SIG-M5 treated with dmso at 0.1 percent for 504 hours (cell line): ENCODE results near the gene P2RX2.

Experiments
- DNase-seq: peaks from one replicate; lab custom pipeline; 2025; ENCODE audit not compliant: unreplicated experiment; lab: John Stamatoyannopoulos, UW

The P2RX2 gene

DNA sequence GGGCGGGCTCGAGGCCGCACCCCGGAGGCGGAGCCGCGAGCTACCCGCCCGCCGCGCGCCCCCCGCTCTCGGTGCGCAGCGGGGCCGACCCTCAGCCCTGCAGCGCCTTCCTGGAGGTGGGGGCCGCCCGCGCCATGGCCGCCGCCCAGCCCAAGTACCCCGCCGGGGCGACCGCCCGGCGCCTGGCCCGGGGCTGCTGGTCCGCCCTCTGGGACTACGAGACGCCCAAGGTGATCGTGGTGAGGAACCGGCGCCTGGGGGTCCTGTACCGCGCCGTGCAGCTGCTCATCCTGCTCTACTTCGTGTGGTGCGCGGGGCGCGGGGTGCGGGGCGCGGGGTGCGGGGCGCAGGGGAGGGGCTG is at the start of gene P2RX2:
Gene P2RX2 (plus strand): TSS at position 94 of the 361 bp plus-strand sequence. CDS start 41 bp downstream, at position 135.
- no peak for DNase-seq

DNA sequence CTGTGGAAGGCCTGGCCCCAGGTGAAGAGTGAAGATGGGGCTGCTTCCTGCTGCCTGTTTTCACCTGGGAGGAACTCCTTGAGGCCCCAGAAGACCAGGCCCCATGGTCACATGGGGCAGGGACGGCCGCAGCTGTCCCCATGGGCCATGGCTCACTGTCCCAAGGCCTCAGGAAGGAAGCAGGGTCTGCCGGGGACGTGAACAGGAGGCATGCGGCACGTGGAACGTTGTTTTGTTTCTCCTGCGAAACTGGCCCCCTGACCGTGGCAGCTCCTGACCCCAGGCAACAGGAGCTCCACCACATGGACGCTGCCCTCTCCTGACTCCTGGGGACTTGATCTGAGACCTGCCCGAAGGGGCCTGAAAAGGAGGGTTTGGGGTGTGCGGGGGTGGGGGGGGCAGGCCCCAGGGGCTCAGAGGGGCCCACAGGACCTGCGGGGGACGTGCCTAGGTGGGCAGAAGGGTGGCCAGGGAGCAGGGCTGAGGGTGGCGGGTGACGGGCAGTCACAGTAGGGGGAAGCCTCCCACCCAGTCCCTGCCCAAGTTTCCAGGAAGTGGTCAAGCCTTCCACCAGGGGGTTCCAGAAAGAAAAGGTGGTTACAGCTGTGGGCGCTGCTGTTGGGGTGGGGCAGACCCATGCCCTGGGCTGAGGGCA is 49.6 kb upstream of the P2RX2 start:
- DNase-seq: no peak

DNA sequence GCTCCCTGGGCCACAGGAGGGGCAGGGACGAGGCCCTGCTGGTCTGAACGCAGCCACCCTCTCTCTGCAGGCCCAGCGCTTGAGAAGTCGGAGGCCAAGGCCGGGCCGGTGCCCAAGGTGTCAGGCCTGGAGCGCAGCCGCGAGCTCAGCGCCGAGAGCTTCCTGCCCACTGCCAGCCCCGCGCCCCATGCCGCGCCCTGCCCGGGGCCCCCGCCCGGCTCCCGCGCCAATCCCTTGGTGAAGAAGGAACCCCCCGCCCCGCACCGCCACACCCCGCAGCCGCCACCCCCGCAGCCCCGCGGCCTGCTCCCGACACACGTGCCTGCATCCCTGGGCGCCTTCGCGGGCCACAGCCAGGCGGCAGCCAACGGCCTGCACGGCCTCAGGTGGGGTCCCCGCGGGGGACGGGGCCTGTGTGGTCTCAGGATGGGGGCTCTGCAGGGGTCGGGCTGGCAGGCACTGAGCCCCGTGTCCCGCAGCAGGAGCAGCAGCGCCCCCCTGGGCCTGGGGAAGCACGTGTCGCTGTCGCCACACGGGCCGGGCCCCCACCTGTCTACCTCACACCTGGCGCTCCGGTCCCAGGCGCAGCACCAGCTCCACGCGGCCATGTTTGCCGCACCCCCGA is 48.6 kb upstream of the P2RX2 start:
- DNase-seq: no peak

DNA sequence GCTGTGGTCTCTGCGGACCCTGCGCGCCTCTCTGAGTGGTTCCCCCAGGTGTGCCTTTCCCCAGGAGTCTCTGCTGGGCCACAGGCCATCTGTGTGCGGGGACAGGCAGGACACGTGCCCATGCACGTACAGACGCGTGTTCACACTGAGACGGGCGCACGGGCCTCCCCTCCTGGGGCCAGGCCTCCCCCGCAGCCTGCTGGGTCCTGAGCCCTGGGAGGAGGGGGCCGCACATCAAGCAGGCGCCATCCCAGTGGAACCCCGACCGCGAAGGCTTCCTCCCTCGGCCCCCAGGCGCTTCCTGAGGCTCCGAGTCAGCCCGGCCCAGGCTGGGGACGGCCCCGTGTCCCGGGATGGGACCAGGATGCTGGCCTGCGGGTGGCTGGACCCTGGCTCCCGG is 47.9 kb upstream of the P2RX2 start:
- no peak for DNase-seq

DNA sequence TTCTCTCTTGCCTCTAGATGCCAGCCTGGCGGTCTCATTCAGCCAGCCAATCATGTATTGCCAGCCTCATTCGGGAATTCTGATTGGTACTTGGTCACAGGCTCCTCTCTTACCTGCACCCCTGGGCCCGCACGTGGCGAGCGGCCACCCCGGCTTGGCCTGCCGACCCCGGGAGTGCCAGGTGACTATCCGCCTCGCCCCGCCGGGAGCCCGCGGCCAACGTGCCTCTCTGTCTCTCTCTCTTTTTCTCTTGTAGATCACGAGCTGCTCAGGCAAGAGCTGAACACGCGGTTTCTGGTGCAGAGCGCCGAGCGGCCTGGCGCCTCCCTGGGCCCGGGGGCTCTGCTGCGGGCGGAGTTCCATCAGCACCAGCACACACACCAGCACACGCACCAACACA is 47.5 kb upstream of the P2RX2 start:
- no peak for DNase-seq

DNA sequence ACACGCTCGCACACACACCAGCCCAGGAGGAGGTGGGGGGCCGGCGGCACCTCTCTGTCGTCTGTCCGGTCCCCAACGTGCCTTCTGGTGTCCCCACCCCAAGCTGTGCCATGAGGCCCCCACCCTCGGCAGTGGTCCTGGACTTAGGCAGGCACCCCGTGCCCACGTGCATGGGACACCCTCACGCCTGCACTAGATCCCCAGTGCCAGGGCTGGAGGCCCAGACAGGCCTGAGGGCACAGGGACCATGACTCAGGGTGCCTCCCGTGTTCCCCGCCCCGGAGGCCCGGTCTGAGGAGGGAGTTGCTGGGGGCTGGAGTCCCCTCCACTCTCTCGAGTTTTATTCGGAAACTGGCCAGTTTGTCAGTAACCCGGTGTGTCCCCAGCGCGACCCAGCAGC is 47.0 kb upstream of the P2RX2 start:
- DNase-seq: no peak

DNA sequence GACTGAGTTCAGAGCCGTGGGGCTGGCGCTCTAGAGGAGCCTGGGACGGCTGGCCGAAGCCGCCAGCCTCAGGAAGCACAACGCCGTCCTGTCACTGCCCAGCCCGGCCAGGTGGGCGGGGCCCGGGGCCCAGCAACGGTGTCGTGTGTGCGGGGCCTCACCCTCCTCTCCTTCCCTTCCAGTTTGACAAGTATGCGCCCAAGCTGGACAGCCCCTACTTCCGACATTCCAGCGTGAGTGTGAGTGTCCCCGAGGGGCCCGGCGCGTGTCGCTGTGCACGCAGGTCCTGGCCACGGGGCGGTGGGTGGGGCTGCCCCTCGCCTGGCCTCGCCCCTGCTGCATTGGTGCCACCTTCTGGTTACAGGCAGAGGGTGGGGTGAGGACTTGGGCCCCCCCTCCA is 46.5 kb upstream of the P2RX2 start:
- no peak for DNase-seq

DNA sequence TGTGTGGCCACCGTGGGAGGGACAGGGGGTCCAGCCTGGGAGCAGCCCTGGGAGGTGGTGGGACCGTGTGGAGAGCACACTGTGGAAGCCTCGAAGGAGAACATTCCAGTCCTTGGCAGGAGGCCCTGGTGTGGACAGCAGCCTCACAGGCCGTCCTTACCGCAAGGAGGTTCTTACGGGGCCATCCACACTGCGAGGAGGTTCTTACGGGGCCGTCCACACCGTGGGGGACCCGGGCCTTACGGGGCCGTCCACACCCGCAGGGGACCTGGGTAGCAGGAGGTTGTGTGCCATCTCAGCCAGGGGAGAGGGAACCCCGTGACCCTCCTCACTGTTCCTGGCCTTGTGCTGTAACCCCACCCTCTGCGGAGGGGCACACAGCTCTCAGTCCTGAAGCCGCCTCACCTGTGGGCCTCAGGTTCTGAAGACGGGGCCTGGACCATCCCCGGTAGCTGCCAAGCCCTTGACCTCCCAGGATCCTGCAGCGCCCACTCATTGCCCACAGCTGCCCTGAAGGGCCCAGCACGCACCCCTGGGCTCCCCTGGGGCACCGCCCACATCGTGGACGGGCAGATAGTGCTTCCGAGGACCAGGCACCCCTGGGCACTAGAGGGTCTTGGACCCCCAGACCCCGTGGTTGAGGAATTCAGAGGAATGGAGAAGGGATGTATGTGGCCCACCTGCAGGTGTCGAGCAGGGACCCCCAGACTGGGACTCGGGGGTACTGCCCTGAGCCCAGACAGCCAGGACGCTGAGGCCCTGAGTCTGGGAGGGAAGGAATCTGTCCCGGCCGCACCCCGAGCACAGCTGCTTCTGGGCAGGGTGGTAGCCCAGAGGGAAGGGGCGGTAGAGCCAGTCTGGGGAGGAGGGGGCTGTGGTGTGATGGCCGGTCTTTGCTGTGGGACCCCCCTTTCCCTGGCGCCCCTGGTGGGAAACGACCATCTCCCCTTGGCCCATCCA is 45.5 kb upstream of the P2RX2 start:
- no peak for DNase-seq

DNA sequence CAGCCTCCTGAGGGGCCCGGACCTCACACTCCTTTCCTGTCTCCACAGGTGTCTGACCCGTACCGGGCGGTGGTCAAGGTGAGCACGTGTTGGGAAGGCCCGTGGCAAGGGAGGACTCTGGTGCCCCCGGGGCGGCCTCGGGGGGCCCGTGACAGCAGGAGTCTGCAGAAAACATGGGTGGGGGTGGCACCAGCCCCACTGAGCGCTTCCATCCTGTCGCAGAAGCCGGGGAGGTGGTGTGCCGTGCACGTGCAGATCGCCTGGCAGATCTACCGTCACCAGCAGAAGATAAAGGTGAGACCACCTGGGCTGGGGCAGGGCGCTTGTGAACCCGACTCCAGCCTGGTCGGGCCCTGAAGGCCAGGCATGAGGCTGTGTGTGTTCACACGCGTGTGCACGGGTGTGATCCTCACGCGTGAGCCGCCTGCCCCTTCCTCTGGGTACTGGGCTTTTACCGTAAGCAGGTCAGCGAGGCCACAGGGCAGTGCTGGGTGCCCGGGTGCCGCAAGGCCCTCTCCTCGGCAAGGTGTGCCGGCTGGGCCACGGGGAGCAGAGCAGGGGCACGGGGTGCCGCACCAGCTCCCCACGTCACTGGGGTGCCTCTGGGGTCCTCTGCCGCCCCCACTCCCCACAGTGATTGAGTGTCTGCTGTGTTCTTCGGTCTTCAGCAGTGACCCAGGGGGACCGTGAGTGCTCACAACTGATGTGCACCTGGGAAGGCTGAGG is 44.1 kb upstream of the P2RX2 start:
- DNase-seq: no peak

DNA sequence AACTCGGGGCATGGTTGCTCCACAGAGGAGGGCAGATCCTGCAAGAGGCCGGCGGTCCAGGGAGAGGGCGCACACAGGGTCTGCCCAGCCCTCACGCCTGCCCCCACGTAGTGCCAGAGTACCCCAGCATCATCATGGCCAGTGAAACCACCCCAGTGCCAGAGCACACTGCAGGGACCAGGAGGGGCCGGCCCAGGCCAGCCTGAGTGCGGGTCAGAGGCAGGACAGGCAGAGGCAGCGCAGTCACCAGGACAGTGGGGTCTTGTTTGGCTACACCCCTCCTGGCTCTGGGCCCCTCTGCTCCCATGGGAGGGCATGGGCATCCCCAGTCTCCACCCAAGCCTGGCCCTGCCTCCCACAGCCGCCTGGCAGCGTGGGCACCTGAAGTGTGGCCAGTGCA is 42.9 kb upstream of the P2RX2 start:
- DNase-seq: no peak

DNA sequence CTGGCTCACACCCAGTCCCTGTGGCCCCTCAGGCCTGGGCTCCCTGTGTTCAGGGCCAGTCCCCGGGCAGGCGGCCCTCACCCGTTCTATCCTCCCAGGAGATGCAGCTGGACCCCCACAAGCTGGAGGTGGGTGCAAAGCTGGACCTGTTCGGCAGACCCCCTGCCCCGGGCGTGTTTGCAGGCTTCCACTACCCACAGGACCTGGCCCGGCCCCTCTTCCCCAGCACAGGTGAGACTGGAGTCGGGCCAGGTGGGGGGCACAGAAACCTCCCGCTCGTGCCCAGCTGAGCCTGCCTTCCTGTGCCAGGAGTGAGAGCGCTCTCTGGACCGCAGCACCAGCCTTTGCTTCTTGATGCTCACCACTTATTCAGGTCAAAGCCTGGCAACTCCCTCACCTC is 41.9 kb upstream of the P2RX2 start:
- DNase-seq: no peak

DNA sequence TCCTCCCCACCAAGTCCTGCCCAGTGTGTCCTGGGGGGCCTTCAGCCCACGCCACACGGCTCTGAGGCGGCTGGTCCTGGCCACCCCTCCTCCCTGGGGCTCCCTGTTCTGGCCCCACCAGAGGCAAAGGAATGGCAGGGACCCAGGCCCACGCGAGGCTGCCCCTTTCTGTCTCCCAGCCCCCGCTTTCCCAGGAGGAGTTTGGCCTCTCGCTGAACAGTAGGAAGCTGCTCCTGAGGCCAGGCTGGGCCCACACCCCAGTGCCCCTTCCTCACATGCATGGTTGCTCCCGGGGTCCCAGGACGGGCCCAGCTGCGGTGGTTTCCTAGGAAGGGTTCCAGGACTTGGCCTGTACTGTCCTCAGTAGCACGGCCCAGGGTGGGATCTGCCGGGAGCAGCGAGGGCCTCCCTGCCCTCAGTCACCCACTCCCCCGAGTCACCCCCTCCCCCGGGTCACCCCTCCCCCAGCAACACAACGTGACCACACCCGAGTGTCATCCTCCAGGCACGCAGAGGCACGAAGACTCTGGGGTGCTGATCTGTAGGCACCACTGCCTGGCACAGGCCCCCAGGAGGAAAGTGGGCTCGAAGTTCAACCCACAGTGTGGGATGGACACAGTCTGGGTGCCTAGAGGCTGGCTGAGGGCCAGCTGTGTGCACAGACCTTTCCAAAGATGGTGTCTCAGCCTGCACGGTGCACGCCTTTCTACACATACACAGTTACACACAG is 41.2 kb upstream of the P2RX2 start:
- DNase-seq: no peak

DNA sequence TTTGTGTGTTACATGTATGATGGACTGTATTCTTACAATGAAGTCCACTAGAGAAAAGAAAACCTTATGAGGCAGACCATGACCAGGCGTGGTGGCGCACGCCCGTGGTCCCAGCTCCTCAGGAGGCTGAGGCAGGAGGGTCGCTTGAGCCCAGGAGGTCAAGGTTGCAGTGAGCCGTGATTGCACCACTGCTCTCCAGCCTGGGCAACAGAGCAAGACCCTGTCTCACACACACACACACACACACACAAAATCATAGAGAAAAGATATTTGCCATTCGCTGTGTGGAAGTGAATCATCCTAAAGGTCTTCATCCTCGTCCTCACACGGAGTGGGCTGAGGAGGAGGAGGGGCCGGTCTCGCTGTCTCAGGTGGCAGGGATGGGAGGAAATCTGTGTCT is 40.5 kb upstream of the P2RX2 start:
- no peak for DNase-seq

DNA sequence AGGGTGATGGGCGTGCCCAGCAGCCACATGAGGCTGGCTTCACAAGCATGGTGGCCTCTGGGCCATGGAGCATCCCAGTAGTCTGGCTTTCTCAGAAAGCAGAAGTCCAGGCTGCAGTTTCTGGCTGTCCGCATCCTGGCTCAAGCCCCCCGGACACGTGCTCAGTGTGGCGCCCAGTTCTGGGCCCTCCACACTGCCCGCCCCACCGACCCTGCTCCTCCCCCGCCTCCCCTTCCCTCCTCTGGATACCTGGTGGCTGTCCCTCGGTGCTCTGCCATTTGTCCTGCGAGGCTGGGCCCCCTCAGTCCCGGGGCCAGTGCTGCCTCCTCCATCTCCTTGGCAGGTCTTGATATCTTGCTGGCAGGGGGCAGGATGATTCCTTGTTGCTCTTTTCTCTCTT is 39.8 kb upstream of the P2RX2 start:
- DNase-seq: no peak

DNA sequence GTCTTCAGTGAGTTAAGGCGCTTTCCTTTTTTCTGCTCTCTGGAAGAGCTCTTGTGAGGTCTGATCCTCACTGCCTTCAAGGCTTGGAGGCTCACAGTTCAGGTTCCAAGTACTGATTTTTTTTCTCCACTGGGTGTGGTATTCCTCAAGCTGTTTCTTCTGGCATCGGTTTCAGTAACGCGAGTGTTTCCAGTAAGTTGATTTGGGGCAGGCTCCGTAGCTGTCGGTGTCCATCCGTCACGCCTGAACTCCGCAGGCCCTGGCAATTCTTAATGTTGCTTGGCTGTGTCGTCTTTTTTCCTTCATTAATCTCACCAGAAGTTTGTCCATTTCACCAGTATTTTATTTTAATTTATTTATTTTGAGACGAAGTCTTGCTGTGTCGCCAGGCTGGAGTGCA is 38.8 kb upstream of the P2RX2 start:
- DNase-seq: no peak

DNA sequence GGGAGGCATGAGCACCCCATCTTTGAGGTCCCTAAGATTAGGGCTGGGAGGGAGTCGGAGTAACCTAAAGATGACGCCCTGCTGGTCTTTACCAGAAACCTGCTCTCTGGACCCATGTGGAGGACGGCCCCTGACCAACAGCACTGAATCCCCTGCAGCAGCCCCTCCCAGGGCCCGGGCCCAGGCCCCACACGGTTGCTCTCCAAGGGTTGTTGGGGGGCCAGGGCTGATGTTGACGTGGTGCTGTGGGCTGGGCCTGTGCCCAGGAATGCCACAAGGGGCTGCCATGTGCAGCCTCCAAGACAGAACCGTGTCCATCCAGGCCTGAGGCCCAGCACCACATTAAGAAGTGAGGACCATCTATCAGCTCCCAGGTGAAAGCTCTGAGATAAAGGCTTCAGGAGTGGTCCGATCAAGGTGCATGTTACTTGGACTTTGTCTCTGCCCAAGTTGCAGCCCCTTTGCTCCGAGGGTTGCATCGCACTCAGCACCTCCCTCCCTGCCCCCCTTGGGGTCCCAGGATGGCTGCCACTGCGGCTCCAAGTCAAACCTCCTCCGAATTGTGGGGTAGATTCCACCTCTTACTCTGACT is 37.8 kb upstream of the P2RX2 start:
- no peak for DNase-seq

DNA sequence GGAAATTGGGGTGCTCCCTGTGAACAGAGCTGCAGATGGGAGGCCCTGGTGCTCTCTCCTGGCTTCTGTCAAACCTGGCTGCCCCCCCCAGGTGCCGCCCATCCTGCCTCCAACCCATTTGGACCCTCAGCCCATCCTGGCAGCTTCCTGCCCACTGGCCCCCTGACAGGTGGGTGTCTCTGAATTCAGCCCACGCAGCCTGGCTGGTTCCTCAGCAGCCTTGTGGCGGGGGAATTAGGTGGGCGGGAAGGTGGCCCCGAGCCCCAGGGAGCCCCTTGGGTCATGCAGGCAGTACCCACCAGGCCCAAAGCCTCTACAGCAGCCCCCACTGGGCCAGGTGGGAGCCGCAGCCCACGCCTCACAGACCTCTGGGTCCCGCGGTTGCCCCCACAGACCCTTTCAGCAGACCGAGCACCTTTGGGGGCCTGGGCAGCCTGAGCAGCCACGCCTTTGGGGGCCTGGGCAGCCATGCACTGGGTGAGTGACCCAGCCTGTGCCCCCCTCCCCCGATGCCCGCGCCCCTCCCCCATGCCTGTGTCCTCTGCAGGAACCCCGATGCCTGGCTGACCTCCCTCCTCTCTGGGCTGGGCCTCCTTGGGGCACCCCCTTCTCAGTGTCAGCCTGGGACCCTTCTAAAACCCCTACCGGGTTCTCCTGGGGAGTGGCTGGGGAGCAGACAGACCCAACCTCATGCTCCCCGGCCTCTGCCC is 37.1 kb upstream of the P2RX2 start:
- DNase-seq: no peak

DNA sequence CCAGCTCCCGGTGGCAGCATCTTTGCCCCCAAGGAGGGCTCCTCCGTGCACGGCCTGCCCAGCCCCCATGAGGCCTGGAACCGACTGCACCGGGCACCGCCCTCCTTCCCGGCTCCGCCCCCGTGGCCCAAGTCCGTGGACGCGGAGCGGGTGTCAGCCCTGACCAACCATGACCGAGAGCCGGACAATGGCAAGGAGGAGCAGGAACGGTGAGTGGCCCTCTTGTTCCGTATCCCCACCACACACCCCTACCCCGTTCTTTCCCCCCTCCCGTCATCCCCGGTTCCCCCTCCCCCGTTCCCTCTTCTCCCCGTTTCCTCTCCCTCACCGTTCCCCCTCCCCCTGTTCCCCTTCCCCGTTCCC is 36.5 kb upstream of the P2RX2 start:
- DNase-seq: no peak

DNA sequence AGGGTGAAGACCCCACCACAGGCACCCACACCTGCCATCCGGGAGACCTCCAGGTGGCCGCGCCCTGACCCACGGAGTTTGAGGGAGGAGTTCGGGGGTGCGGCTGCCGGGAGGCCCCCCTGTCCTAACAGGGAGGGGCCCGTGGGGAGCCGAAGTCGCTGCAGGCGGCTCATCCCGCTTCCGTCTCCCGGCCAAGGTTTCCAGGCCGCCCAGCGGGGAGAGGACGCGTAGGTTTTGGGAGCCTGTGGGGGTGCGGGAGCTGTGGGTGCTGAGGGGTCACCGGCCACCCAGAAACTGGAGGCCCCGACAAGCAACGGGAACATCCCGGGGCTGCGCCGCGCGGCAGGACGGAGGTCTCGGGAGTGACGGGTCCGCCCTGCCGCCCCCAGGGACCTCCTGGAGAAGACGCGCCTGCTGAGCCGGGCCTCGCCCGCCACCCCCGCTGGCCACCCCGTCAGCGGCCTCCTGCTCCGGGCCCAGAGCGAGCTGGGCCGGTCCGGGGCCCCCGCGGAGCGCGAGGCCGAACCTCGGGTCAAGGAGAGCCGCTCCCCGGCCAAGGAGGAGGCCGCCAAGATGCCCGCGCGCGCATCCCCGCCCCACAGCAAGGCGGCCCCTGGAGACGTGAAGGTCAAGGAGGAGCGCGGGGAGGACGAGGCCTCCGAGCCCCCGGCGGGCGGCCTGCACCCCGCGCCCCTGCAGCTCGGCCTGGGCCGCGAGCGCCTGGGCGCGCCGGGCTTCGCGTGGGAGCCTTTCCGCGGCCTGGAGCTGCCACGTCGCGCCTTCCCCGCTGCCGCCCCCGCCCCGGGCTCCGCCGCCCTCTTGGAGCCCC is 35.8 kb upstream of the P2RX2 start:
- DNase-seq: no peak
